Forelimb muscle (tissue), 1 donor: Measurements from ENCODE around the gene ASCC1. TPM values are rescaled to one million over a fixed set of nuclear protein-coding genes. Genes with fewer than 3 reads are reported as not detected.
"Not testable (repeated sequence)": the region's sequence is repeated elsewhere in the genome, so short reads cannot be mapped to it uniquely, and the experiment has no call there.

ENCODE experiments used
- DNase-seq: peaks from one replicate; pipeline ENCODE4 v3.0.0-alpha.2; 2013; ENCODE audit warnings: low read depth
- polyA plus RNA-seq: library from polyadenylated mRNA; unstranded; fragments of 120-200 nt; gene quantifications from one replicate; pipeline ENCODE4 v1.2.1, GENCODE V29; 2013; ENCODE audit not compliant: insufficient read length

Gene ASCC1
- polyA plus RNA-seq, 1 donor, result 25.5 TPM

GRCh38 chr10:72221278-72221677 lies 5.2 kb upstream of the ASCC1 start:
- DNase-seq, result no peak

DNA sequence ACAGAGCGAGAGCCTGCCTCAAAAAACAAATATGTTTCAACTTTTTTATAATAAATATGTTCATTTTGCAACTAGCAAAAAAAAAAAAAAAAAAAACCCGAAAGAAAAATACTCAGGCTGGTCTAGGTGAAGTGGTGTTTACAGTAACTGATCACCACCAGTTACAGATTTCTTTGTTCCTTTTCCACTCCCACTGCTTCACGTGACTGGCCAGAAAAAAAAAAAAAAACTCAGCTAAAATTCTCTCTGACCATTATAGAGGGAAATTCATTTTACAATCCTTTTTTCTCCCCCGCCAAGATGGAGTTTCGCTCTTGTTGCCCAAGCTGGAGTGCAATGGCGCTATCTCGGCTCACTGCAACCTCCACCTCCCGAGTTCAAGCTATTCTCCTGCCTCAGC lies 4.6 kb upstream of the ASCC1 start:
- DNase-seq, result no peak

DNA sequence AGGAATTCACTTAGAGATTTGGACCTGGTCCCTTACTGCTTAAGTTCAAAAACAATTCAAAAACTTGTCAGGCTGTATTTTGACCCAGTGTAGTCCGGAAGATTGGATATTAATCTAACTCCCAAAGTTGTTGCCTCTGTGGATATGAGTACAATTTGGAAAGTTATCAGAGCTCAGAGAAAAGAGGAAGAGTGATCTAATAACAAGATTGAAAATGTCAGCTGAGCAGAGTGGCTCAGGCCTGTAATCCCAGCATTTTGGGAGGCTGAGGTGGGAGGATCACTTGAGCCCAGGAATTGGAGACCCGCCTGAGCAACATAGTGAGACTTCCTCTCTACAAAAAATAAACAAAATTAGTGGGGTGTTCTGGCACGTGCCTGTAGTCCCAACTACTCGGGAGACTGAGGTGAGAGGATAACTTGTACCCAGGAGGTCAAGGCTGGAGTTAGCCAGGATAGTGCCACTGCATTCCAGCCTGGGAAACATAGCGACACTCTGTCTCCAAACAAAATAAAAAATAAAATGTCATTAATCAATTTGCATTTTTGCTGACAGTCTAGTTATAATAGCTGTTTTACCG lies 3.2 kb upstream of the ASCC1 start:
- no peak for DNase-seq

DNA sequence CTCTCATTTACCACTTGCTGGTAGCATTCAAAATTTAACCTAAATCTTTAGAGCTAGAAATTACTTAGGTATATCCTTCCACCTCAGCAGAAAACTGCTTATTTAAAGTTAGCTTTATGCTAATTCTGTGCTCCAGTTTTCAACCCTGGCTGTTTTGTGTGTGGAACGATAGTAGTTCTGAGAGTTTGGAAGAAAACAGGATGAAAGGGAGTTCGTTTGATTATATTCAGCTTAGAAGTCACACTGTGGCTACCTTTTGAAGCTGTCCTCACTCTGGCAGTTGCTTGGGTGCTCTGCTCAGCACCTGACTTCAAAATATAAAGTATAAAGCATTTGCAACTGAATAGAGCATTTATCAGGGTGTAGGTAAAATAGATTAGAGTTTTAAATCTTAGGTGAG lies 2.6 kb upstream of the ASCC1 start:
- DNase-seq, result no peak

DNA sequence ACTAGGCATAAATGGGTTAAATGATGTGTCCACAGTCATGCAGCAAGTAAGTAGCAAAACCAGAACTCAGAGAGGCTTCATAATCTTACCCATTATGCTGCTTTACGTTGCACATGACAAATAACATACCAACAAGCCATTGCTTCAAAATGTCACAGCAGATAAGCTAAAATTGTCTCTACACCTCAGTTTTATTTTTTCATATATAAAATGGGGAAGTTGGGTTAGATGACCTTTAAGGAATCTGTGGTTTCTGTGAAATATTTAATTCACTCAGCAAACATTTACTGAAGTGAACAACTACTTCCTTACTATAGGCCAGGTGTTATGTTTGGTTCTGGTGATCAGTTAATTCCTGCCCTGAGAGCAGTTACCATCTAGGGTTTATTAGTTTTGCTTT lies 2.2 kb upstream of the ASCC1 start:
- no peak for DNase-seq

DNA sequence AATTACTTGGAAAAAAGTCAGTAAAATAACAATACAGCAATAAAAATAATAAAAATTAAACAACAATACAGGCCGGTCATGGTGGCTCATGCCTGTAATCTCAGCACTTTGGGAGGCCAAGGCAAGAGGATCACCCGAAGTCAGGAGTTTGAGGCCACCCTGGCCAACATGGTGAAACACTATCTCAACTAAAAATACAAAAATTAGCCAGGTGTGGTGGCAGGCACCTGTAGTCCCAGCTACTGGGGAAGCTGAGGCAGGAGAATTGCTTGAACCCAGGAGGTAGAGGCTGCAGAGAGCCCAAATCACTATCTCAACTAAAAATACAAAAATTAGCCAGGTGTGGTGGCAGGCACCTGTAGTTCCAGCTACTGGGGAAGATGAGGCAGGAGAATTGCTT lies 4.2 kb downstream of the ASCC1 start:
- DNase-seq, result not testable (repeated sequence)

DNA sequence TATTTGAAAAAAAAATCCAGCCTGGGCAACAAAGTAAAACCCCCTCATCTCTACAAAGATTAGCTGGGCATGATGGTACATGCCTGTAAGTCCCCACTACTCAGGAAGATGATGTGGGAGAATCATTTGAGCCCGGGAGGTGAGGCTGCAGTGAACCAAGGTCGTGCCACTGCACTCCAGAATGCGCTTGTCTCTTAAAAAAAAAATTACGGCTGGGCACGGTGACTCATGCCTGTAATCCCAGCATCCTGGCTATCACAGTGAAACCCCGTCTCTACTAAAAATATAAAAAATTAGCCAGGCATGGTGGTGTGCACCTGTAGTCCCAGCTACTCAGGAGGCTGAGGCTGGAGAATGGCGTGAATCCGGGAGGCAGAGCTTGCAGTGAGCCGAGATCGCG lies 4.7 kb downstream of the ASCC1 start:
- DNase-seq, result not testable (repeated sequence)

DNA sequence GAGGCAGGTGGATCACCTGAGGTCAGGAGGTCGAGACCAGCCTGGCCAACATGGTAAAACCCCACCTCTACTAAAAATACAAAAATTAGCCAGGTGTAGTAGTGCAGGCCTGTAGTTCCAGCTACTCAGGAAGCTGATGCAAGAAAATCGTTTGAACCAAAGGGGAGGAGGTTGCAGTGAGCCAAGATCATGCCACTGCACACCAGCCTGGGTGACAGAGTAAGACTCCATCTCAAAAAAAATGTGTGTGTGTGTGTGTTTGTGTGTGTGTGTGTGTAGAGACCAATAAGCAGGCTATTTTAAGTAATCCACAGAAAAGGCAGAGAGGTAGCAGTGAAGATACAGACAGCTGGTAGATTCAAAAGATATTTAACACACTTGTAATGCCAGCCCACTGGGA lies 7.5 kb downstream of the ASCC1 start:
- DNase-seq, result not testable (repeated sequence)

DNA sequence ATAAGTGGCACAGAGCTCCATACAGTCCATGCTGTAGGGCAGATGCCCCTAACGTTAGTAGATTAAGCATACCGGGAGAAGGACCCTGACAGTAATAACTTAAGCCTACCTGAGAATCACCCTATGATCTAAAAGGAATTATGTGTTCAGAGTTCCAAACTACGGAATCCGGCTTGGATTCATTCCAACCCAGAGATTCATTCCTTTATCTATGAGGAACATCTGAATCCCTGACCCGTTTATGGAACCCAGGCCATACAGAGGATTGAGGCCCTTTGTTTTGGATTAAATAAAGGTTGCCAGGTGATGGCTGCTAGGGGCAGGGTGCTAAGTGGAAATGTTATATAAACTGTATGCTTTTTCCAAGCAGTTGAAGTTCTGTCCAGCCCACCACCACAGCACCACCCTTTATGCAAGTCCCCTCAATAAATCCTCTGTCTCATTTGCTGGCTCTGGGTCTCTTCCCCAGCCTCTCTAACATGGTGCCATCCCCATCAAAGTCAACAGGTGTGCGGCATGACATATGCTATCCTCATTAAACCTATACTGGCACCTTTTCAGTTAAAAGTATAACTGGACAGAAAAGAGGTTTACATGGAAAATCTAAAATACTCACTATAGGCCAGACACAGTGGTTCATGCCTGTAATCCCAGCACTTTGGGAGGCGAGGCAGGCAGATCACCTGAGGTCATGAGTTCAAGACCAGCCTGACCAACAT lies 9.4 kb downstream of the ASCC1 start:
- no peak for DNase-seq

DNA sequence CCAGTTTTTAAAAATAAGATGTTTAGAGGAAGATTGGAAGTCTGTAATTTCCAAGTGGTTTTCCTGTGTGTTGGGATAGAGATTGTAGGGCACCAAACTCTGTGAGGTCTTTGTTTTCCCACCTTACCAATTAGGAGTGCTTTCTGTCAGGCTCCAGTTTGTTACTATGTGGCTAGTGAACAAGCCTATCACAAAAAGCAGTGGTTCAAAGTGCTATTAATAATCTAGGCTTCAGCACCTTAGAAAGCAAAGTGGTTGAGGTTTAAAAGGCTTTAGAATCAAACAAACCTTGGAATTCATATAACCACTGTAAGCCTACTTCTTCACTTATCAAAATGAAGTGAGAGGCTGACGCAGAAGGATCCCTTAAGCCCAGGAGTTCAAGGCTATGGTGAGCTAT lies 11.4 kb downstream of the ASCC1 start:
- no peak for DNase-seq

GRCh38 chr10:72204296-72204695 lies 11.8 kb downstream of the ASCC1 start:
- no peak for DNase-seq

DNA sequence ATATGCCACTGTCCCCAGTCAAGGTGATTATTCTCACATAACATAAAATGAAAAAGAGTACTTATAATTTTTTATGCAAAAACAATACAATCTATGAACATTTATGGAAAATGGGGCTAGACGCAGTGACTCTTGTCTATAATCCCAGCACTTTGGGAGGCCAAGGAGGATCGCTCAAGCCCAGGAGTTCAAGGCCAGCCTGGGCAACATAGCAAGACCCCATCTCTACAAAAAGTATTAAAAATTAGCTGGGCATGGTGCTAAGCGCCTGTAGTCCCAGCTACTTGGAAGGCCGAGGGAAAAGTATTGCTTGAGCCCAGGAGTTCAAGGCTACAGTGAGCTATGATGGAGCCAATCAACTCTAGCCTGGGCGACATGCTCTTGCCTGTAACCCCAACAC lies 14.8 kb downstream of the ASCC1 start:
- DNase-seq, result no peak

- no peak for DNase-seq
These were observed 15.2 kb downstream of the ASCC1 start for GRCh38 chr10:72200883-72201282.

DNA sequence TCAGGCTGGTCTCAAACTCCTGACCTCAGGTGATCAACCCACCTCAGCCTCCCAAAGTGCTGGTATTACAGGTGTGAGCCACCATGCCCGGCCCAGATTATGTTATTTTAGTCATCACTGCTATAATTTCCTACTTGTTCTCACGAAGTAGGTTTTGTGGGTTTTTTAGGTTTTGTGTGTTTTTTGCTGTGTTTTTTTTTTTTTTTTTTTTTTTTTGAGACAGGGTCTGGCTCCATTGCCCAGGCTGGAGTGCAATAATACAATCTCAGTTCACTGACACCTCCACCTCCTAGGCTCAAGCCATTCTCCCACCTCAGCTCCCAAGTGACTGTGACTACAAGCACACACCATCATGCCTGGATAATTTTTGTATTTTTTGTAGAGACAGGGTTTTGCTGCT lies 21.1 kb downstream of the ASCC1 start:
- no peak for DNase-seq

- DNase-seq, result no peak
These were observed 29.1 kb downstream of the ASCC1 start for GRCh38 chr10:72186982-72187330.

DNA sequence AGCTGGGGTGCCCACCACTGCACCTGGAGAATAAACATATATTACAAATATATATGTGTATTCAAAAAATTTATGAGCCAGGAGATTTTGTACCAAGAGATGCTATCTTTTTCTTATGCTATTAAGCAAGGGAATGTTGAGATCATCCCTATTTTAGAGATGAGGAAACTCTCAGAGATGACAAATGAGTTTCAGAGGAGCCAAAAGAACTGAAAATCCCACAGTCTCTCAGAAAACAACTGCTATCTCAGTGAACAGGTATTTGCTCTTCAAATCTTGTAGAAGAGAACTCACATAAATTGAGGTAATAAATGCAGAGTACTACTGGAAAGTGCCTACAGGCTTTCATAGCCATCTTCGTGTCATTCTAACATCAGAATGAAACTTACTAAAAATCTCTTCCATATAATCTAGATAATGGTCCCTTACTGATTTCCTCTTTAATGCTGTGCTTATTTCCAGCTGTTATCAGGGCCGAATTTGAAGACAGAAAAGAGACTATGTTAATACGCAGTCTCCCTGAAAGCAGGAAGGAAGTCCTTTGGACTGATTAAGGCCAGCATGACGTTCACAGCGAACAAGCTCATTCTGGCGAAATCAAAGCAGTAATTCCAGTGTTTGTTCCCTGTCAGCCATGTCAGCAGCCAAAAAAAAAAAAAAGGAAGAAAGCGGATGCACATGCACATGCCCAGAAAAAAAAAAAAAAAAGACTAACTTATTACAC lies 29.7 kb downstream of the ASCC1 start:
- peak; percentile 28 for DNase-seq

DNA sequence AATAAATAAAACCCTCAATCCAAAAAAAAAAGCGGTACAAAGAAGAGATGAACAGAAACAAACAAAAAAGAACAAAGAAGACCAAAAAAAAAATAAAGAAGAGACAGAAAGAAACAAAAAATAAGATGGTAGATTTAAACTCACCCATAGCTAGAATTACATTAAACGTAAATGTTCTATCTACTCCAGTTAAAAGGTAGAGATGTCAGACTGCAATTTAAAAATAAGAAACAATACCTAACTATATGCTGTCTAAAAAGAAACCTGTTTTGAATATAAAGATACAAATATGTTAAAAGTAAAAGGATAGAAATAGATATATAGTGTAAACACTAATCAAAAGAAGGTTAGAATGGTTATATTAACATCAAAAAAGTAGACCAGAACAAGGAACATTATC lies 31.9 kb downstream of the ASCC1 start:
- DNase-seq, result no peak

GRCh38 chr10:72177454-72177853 lies 38.6 kb downstream of the ASCC1 start:
- no peak for DNase-seq

- DNase-seq, result no peak
These were observed 39.4 kb downstream of the ASCC1 start for GRCh38 chr10:72176701-72177100.

- DNase-seq, result no peak
These were observed 40.9 kb downstream of the ASCC1 start for GRCh38 chr10:72175149-72175548.

DNA sequence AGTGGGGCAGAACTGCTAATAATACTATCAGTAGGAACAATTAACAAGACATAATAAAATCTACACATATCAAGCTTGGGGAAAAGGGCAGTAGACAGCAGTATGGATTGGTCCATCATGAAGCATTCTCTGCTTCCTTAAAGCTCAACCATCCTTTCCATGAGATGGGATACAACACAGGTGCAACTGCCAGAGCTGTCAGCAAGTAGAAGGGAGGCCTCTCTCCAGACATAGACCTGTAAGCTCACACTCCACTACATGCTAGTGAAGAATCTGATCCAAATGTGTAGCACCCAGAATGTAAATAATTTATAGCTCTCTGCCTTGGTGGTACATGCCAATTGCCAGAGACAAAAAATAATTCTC lies 41.8 kb downstream of the ASCC1 start:
- no peak for DNase-seq

DNA sequence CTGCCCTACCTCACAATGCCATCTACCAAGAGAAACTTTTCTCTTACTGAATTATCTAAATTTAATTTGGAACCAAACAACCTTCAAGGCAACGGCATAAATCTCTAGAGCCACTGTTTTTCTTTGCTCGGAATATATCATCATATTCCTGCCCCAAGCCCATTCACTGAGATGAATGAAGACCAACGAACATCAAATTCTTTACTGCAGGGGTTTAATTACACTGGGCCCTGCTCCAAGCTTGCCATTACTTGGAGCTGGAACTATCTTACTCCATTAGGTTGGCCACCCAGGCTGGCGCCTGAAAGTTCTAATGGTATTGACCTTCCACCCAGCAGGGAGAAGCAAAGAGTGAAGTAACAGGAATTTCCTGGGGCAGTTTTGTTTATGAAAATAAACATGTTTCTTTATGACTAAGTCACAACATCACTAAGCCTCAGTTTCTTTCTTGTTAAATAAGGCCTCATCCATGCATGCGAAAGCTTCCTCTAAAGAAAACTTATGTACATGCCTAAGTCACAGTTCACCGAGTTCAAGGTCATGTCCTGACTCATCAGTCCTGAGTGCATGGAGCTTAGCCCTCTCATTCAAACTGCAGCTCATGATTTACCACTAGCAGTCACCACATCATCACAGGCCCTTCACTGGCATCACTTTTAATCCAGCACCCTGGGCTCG lies 42.3 kb downstream of the ASCC1 start:
- no peak for DNase-seq

DNA sequence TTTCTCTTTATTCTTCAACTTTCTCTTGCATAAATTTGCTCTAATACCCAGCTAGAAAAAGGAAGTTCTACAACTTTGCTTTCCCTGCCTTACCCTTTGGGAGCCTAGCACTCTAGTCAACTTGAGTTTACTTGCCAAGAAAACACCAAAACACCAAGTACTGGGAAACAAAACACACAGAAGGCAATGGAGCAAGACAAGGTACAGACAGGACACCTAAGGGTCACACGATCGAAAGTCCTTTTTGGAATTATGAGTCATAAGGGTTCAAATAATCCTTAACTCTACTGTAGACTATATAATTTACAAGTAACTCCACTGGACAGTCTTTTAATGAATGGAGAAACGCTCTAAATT lies 42.8 kb downstream of the ASCC1 start:
- DNase-seq, result no peak
